ENCODE measurements around the gene B4GALT3. TPM values are rescaled to one million over a fixed set of nuclear protein-coding genes. Genes with fewer than 3 reads are reported as not detected.

B4GALT3 gene
- total RNA-seq, 4 donors from 2014 or later: 26.9 to 36.6 (median 30.0) TPM

GRCh38 chr1:161168906-161169305 is 8.4 kb downstream of the B4GALT3 start:
- Histone ChIP-seq H3K27ac (no peak overlapping the region), H3K27me3 (no peaks in the 10 kb centered on the region), H3K4me3 (no peak overlapping the region), H3K36me3 (peaks cover 58% of the 10 kb centered on the region), H3K4me1 (peaks cover 53% of the 10 kb centered on the region), H3K9me3 (no peaks in the 10 kb centered on the region)
- no peak for TF ChIP-seq POLR2AphosphoS5 (IDR thresholded peaks at IDR 0.05)
- no peak for TF ChIP-seq EP300 (IDR thresholded peaks at IDR 0.05)
- TF ChIP-seq CTCF (IDR thresholded peaks at IDR 0.05): no peak
- no peak for TF ChIP-seq POLR2A (IDR thresholded peaks at IDR 0.05)
- 90% methylated on average over 5 of the region's 9 CpGs for WGBS
- DNase-seq (ENCODE audit: low spot score in 2 of 2): no peak

GRCh38 chr1:161166669-161167548 is 10.4 kb downstream of the B4GALT3 start:
- Histone ChIP-seq H3K4me1 (peaks cover 33% of the 10 kb centered on the region), H3K27me3 (no peaks in the 10 kb centered on the region), H3K36me3 (peaks cover 58% of the 10 kb centered on the region), H3K27ac (peak overlapping the region; percentile 87), H3K4me3 (peak overlapping the region; percentile 81), H3K9me3 (no peaks in the 10 kb centered on the region)
- TF ChIP-seq EP300 (IDR thresholded peaks at IDR 0.05): no peak
- no peak for TF ChIP-seq POLR2A (IDR thresholded peaks at IDR 0.05)
- no peak for TF ChIP-seq CTCF (IDR thresholded peaks at IDR 0.05)
- TF ChIP-seq POLR2AphosphoS5 (IDR thresholded peaks at IDR 0.05): no peak
- 6% methylated on average over 33 of the region's 33 CpGs for WGBS
- DNase-seq (ENCODE audit: low spot score in 2 of 2): peak in 1 of 2 donors; percentile 78

GRCh38 chr1:161165742-161166668 is 11.3 kb downstream of the B4GALT3 start, which contains the start of gene PPOX:
Gene PPOX, plus strand, starts transcription at chr1:161166426. Its CDS starts 422 bp downstream, at chr1:161166848.
- H3K4me1 ChIP-seq: peaks cover 35% of the 10 kb centered on the region
- TF ChIP-seq POLR2AphosphoS5 (IDR thresholded peaks at IDR 0.05) (peak; percentile 39 to 84 (median 76)), EP300 (IDR thresholded peaks at IDR 0.05) (no peak), POLR2A (IDR thresholded peaks at IDR 0.05) (peak in 1 of 2 donors; percentile 71), CTCF (IDR thresholded peaks at IDR 0.05) (peak in 1 of 2 donors; percentile 4)
- peaks cover 58% of the 10 kb centered on the region for H3K36me3 ChIP-seq
- under 1% methylated on average over 41 of the region's 54 CpGs for WGBS
- H3K27ac ChIP-seq: peak within 1 kb of the TSS; percentile 87
- no peaks in the 10 kb centered on the region for H3K9me3 ChIP-seq
- H3K27me3 ChIP-seq: no peaks in the 10 kb centered on the region
- peak within 1 kb of the TSS; percentile 81 for H3K4me3 ChIP-seq
- peak; percentile 98 to 99 for DNase-seq (ENCODE audit: low spot score in 2 of 2)

GRCh38 chr1:161164901-161165610 is 12.3 kb downstream of the B4GALT3 start:
- WGBS: 57% methylated on average over 13 of the region's 14 CpGs
- Histone ChIP-seq H3K9me3 (no peaks in the 10 kb centered on the region), H3K27me3 (no peaks in the 10 kb centered on the region), H3K4me1 (peaks cover 45% of the 10 kb centered on the region), H3K4me3 (peak overlapping the region; percentile 81), H3K36me3 (peaks cover 53% of the 10 kb centered on the region), H3K27ac (peak overlapping the region; percentile 87)
- DNase-seq (ENCODE audit: low spot score in 2 of 2): peak in 1 of 2 donors; percentile 69
- TF ChIP-seq POLR2A (IDR thresholded peaks at IDR 0.05) (no peak), CTCF (IDR thresholded peaks at IDR 0.05) (no peak), EP300 (IDR thresholded peaks at IDR 0.05) (no peak), POLR2AphosphoS5 (IDR thresholded peaks at IDR 0.05) (no peak)
